HG02981 (cell line): Measurements from ENCODE around the gene SPATA24.
"Not testable (repeated sequence)": the region's sequence is repeated elsewhere in the genome, so short reads cannot be mapped to it uniquely, and the experiment has no call there.

Experiments
- ATAC-seq: cut with Tn5 transposase; IDR thresholded peaks from one replicate; pipeline ENCODE4 v1.9.1; 2021; ENCODE audit warnings: mild to moderate bottlenecking, moderate library complexity; ENCODE audit not compliant: unreplicated experiment

The SPATA24 gene

GRCh38 chr5:139417214-139417613, 13.3 kb upstream of the SPATA24 start:
- ATAC-seq = no peak

GRCh38 chr5:139416651-139417050, 12.8 kb upstream of the SPATA24 start:
- ATAC-seq = no peak

DNA sequence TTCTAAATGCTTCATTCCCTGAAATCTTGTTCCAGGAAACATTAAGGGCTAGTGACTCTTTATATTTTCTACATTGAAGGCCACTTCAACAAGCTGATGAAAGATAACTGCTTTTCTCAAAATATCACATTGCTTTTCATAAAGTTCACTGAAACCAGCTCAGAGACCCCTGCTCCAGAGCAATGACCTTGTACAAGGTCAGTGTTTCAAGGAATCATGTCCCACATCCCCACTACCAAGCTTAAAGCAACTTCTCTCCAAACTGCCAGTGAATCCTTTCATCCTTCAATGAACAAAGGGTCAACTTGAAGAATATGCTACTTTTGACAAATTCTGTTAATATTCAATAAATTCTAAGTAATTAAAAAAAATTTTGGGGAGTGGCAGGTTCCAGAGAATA, 12.0 kb upstream of the SPATA24 start:
- ATAC-seq = no peak

GRCh38 chr5:139415221-139415861, 11.5 kb upstream of the SPATA24 start:
- ATAC-seq = no peak

DNA sequence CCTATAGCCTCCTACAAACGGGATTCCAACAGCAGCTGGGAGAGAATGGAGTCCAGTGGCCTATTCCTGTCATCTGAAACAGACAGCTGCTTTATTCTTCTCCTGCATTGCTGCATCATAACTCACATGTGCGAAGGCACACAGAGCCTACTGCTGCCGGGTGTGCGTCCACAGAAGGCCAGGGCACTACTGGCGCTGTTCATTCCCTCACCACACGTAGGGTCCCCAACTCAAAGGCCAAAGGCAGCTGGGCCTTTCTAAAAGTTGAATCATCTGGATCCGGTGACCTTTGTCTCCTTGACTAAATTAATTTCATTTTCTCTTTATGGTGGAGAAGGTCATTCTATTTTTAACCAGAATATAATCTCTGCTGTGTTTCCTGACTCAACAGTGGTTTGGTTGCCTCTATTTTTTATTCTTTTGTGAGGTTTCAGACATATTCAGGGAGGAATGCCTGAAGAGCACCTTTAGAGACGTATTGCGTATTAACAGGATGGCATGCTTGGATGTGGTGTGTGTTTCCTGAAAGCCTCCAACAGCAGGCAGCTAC, 10.8 kb upstream of the SPATA24 start:
- no peak for ATAC-seq

GRCh38 chr5:139413963-139414362, 10.1 kb upstream of the SPATA24 start:
- ATAC-seq = no peak

- ATAC-seq = no peak
Measured at GRCh38 chr5:139413153-139413552, 9.3 kb upstream of the SPATA24 start.

- no peak for ATAC-seq
Measured at GRCh38 chr5:139410993-139411828, 7.3 kb upstream of the SPATA24 start.

DNA sequence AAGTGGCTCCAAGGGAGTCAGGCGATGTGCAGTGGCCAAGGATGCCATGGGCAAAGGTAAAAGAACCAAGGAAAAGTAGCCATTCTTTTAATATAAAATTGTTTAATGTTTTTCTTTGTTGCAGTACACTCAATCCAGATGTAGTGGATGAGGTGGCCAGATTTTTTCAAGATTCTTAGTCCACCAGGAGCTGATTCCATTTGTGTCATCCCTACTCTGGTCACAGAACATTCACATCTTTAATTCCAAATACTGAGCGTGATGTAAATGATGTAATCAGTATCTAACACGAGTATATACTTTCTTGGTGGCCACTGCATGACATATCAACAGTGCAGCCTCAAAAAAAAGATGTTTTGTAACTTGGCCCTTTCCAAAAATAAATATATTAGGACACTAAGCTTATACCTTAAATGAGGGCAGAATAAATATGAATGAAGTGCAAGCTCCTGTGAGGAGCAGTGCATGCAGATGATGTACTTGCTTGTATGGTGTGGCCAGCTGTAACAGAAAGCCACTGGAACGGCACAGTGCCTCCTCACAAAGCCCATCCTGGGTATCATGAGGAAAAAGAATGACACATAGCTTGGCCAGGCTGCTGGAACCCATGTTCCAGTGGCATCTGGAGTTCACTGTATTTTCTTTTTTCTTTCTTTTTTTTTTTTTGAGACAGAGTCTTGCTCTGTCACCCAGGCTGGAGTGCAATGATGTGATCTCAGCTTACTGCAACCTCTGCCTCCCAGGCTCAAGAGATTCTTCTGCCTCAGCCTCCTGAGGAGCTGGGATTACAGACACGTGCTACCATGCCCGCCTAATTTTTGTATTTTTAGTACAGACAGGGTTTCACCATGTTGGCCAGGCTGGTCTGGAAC, 6.5 kb upstream of the SPATA24 start:
- ATAC-seq = no peak

- not testable (repeated sequence) for ATAC-seq
Measured at GRCh38 chr5:139409116-139409515, 5.2 kb upstream of the SPATA24 start.

DNA sequence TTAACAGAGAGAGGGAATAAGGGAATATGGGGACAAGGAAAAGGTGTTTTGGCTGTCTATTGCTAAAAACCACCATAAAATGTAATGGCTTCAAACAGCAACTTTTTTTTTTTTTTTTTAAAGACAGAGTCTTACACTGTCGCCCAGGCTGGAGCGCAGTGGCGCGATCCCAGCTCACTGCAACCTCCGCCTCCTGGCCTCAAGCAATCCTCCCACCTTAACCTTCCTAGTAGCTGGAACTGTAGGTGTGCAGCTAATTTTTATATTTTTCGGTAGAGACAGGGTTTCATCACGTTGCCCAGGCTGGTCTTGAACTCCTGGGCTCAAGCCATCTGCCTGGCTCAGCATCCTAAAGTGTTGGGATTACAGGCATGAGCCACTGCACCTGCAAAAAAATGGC, 4.3 kb upstream of the SPATA24 start:
- no peak for ATAC-seq

DNA sequence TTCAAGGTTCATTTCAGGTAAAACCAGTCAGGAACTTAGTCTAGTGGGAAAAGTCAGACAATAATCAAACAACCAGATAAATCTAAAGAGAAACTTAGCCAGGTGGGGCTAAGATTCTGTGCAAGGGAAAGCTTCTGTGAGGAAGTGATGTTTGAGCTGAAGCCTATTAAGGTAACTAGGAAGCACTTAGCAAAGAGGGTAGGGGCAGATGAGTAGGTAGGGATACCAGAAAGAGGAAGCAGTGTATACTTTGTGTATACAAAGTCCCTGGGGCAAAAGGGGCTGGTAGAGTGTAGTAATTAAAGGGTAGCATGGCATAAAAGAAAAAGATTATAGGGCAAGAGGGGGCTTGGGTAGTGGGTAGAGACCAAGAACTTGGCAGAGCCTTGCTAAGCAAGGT, 3.6 kb upstream of the SPATA24 start:
- ATAC-seq = no peak

DNA sequence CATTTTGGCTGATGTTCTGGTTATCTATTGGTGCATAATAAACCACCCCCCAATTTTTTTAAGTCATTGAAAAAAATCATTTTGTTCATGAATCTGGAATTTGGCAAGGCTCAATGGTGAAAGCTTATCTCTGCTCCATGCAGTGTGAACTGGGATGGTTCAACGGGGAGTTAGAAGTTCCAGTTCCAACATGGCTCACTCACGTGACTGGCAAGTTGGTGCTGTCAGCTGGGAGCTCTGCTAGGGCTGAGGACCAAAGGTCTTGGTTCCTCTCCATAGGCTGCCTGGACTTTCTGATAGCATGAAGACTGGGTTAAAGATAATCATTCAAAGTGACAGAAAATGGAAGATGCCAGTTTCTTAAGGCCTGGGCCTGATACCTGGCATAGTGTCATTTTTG, 3.1 kb upstream of the SPATA24 start:
- no peak for ATAC-seq

DNA sequence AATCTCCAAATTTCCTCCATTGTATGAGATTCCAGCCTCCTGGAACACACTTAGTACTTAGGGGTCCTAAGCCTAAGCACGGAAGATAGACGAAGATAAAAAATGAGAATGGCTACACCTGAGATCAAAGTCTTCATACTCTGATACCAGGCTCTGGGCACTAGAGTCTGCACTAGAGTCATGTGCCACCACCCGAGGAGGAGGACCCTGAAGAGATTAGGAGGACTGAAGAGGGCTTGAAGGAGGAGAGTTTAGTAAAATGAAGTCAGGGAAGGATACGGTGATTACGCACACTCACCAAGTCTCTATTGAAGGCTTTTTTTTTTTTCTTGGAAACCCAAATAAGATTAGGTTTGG, 573 bp upstream of the SPATA24 start:
- no peak for ATAC-seq

DNA sequence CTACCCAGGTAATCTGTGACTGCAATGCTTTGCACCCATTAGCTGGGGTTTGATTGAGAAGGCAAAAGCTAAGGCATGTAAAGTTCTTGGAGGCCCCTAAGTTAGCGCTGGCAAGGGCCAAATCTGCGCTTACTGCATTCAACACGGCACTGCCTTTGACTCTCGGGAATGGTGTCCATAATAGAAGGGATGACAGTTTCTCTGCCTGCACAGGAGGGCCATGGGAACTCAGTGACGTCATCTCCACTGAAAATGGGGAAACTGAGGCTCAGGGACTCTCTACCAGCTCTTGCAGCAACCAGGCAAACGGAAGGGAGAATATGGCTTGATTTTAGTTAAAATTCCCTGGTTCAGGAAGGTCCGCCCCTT, 487 bp downstream of the SPATA24 start:
- no peak for ATAC-seq

DNA sequence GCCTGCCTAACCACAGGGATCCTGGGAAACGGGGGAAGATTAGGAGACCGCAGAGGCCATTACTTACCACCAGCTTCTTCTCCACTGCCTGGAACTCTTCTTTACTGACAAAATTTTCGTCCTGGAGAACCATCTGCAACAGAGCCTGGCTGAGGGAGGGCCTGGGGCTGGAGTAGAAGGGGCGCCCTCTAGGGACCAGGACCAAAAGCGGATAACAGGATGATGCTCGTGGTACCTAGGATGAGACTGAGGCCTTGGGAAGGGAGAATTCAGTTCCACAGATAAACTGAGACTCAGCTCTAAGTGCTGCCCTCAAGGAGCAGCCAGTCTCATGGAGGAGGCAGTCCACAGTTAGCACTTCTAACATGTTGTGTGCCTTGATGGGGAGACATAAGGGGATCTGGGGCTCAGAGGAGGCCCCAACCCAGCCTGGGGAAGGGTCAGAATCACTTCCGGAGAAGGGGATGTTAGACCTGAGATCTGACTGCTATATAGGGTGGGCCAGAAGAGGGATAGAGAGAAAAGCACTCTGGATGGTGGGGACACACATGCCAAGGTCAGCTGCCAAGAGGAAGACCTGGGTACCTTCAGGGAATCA, 1.2 kb downstream of the SPATA24 start:
- ATAC-seq = no peak

GRCh38 chr5:139401546-139401945, 2.3 kb downstream of the SPATA24 start:
- ATAC-seq = no peak

DNA sequence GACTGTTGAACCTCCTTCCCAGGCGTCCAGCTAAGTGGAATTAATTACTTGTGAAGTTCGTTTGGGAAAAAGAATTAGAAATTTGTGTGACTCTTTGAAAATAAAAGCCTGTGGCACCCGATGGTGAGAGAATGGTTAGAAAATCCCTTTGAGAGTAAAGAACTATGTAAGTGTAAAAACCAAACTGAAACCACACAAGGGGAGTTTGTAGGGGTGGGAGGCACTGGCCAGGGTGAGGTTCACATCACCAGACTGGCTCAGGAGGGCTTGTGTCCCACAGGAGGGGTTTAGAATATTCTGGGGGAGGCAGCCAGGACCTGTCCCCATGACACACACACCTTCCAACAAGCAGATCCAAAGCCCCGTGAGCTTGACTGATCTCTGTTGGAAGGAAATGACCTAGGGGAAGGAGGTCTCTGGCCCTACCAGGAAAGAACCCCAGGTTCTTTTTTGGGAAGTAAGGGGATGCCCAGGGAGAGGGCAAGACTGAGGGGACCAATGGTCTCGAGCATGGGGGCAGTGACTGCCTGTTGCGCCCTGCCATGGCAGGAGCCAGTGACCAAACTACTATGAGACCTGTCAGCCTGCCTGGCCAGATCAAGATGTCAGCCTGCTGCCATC, 4.3 kb downstream of the SPATA24 start:
- ATAC-seq = no peak

GRCh38 chr5:139397921-139398320, 6.0 kb downstream of the SPATA24 start:
- ATAC-seq = no peak

DNA sequence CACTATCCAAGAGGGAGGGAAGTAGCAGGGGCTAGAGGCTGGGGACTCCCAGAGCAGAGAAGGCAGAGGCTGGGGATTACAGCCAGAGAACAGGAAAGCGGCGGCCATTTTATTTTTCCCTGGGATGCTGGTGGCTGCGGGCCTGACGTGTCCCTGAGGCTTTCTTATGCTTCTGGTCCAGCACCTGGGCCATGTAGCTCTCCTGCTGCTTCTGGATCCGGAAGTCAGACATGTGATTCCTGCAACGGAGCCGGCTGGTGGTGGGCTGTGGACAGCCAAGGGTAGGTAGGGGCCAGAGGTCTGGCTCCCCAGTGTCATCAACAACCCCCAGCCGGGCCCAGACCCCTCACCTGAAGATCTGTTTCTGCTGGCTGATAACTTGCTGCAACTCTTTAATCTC, 7.2 kb downstream of the SPATA24 start:
- no peak for ATAC-seq
